IPS-18a (cell line): Measurements from ENCODE around the gene TET1.
A peak's percentile ranks its signal among the peaks of the same experiment; 100 is the strongest.
"Not testable (repeated sequence)": the region's sequence is repeated elsewhere in the genome, so short reads cannot be mapped to it uniquely, and the experiment has no call there.

ENCODE experiments used
- H3K27ac ChIP-seq: one replicate; pipeline ENCODE4 v1.5.1; 2013; ENCODE audit warnings: low read length
- H3K27me3 ChIP-seq: one replicate; pipeline ENCODE4 v1.6.1; 2013; ENCODE audit warnings: mild to moderate bottlenecking, low read length; ENCODE audit not compliant: control insufficient read depth, insufficient read depth
- H3K36me3 ChIP-seq: one replicate; pipeline ENCODE4 v1.6.1; 2013; ENCODE audit warnings: low read depth, low read length; ENCODE audit not compliant: control insufficient read depth
- H3K4me1 ChIP-seq: one replicate; pipeline ENCODE4 v1.6.1; 2013; ENCODE audit warnings: low read depth, low read length; ENCODE audit not compliant: control insufficient read depth
- H3K4me3 ChIP-seq: one replicate; pipeline ENCODE4 v1.5.1; 2013; ENCODE audit warnings: low read length
- H3K9ac ChIP-seq: one replicate; pipeline ENCODE4 v1.6.1; 2013; ENCODE audit warnings: mild to moderate bottlenecking, low read length, moderate library complexity
- H3K9me3 ChIP-seq: one replicate; pipeline ENCODE4 v1.6.1; 2013; ENCODE audit warnings: low read depth, low read length; ENCODE audit not compliant: control insufficient read depth

TET1 gene

DNA sequence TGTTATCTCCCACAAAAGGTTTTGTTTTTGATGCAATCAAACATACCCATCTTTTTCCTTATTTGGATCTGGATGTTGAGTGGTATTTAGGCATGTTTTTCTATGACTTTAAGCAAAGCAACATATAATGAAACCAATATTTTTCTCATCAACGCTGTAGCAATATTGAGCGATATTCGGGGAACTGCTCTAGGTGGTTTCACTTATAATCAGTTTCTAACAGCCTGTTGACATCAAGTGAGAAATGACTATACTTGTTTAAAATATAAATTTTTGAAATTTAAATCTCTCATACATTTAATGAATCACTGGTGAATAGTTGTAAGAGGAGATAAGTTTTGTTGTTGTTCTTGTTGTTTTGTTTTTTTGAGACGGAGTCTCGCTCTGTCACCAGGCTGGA lies 108.1 kb downstream of the TET1 start:
- Histone ChIP-seq H3K9me3 (no peaks in the 10 kb centered on the region), H3K4me1 (no peaks in the 10 kb centered on the region), H3K27me3 (no peaks in the 10 kb centered on the region), H3K27ac (no peak overlapping the region), H3K4me3 (no peak overlapping the region), H3K36me3 (peaks cover 56% of the 10 kb centered on the region), H3K9ac (no peak overlapping the region)

- Histone ChIP-seq H3K36me3 (peaks cover 49% of the 10 kb centered on the region), H3K4me1 (no peaks in the 10 kb centered on the region), H3K9me3 (no peaks in the 10 kb centered on the region), H3K27me3 (no peaks in the 10 kb centered on the region), H3K4me3 (no peak overlapping the region), H3K9ac (no peak overlapping the region), H3K27ac (no peak overlapping the region)
Observed at GRCh38 chr10:68668972-68669371, 108.8 kb downstream of the TET1 start.

GRCh38 chr10:68684413-68684812 lies 124.3 kb downstream of the TET1 start:
- Histone ChIP-seq H3K27ac (no peak overlapping the region), H3K27me3 (no peaks in the 10 kb centered on the region), H3K4me3 (no peak overlapping the region), H3K36me3 (peaks cover 62% of the 10 kb centered on the region), H3K9me3 (no peaks in the 10 kb centered on the region), H3K9ac (no peak overlapping the region), H3K4me1 (no peaks in the 10 kb centered on the region)

GRCh38 chr10:68696018-68696417 lies 135.9 kb downstream of the TET1 start:
- Histone ChIP-seq H3K9me3 (no peaks in the 10 kb centered on the region), H3K27me3 (no peaks in the 10 kb centered on the region), H3K4me3 (no peak overlapping the region), H3K9ac (no peak overlapping the region), H3K27ac (no peak overlapping the region), H3K36me3 (peaks cover 27% of the 10 kb centered on the region), H3K4me1 (no peaks in the 10 kb centered on the region)

DNA sequence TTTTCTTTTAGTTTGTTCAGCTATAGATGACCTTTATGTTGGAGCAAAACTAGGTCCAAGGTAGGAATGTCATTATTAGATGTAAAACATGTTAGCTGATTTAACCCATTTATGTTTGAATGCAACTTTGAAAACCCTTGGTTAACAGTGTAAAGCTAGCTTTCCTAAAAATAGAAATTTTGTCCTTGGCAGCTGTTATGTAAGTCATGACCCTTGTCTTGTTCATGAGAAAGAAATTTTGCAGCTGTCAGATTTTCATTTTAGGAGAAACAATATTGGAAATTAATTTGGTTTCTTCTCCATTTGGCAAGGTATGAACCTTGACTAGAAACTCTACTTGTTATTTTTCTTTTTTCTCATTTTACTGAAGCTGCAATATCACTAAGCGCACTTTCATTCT lies 137.0 kb downstream of the TET1 start:
- no peaks in the 10 kb centered on the region for H3K9me3 ChIP-seq
- no peaks in the 10 kb centered on the region for H3K4me1 ChIP-seq
- no peak overlapping the region for H3K9ac ChIP-seq
- no peaks in the 10 kb centered on the region for H3K27me3 ChIP-seq
- no peak overlapping the region for H3K27ac ChIP-seq
- no peak overlapping the region for H3K4me3 ChIP-seq
- peaks cover 16% of the 10 kb centered on the region for H3K36me3 ChIP-seq

DNA sequence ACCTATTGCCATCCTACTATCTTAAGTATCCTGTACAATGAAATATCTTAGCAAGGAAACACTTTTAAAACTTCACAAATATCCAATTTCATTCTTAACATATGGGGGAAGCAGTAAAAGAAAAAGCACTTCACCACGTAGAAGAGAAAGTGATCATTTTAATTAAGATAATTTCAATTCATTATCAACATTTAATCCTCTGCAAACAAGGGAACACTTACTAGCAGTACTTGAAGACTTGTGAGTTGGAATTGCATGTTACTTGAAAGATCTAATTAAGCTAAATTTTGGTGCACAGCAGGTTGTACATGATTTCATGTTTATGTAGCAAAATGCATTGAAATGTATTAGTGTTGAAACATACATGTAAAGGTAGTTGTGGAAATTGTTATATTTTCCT lies 140.1 kb downstream of the TET1 start:
- no peaks in the 10 kb centered on the region for H3K27me3 ChIP-seq
- H3K9ac ChIP-seq: no peak overlapping the region
- no peaks in the 10 kb centered on the region for H3K4me1 ChIP-seq

DNA sequence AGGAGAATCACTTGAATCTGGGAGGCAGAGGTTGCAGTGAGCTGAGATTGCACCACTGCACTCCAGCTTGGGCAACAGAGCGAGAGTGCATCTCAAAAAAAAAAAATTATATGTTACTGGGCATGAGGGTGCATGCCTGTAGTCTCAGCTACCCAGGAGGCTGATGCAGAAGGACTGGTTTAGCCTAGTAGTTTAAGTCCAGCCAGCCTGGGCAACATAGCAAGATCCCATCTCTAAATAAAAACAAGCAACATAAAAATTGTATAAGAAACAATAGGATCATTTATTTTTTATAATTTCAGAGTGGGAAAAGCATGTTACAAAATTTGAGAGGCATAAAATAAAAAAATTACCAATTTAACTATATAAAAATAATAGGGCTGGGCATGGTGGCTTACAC lies 145.4 kb downstream of the TET1 start:
- Histone ChIP-seq H3K27me3 (no peaks in the 10 kb centered on the region), H3K27ac (no peak overlapping the region), H3K9me3 (no peaks in the 10 kb centered on the region), H3K4me3 (no peak overlapping the region), H3K9ac (no peak overlapping the region), H3K4me1 (no peaks in the 10 kb centered on the region), H3K36me3 (no peaks in the 10 kb centered on the region)

More for the DNA sequence above, 140.1 kb downstream of the TET1 start:
- no peak overlapping the region for H3K4me3 ChIP-seq
- H3K9me3 ChIP-seq: no peaks in the 10 kb centered on the region
- no peaks in the 10 kb centered on the region for H3K36me3 ChIP-seq
- no peak overlapping the region for H3K27ac ChIP-seq

DNA sequence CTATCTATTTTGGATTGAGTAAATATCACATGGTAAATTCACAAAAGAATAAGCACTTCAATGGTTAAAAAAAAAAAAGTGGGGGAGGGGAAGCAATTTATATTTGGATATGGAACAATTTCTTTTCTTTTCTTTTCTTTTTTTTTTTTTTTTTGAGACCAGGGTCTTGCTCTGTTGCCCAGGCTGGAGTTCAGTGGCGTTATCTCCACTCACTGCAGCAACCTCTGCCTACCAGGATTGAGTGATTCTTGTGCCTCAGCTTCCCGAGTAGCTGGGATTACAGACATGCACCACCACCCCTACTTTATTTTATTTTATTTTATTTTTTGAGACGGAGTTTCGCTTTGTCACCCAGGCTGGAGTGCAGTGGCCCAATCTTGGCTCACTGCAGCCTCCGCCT lies 148.8 kb downstream of the TET1 start:
- not testable (repeated sequence) for H3K4me3 ChIP-seq, H3K4me1 ChIP-seq, H3K9me3 ChIP-seq, H3K27ac ChIP-seq, H3K36me3 ChIP-seq, H3K9ac ChIP-seq, H3K27me3 ChIP-seq

GRCh38 chr10:68713065-68713464 lies 152.9 kb downstream of the TET1 start:
- H3K27me3 ChIP-seq, H3K4me1 ChIP-seq, H3K9ac ChIP-seq, H3K4me3 ChIP-seq, H3K27ac ChIP-seq, H3K9me3 ChIP-seq, H3K36me3 ChIP-seq: not testable (repeated sequence)

- Histone ChIP-seq H3K4me1 (no peaks in the 10 kb centered on the region), H3K9me3 (no peaks in the 10 kb centered on the region), H3K27ac (no peak overlapping the region), H3K36me3 (no peaks in the 10 kb centered on the region), H3K4me3 (no peak overlapping the region), H3K27me3 (no peaks in the 10 kb centered on the region), H3K9ac (no peak overlapping the region)
Observed at GRCh38 chr10:68717435-68717834, 157.3 kb downstream of the TET1 start.

GRCh38 chr10:68720793-68721672 lies 160.9 kb downstream of the TET1 start, which contains the start of gene CCAR1:
Gene CCAR1 (plus strand): TSS chr10:68721239. CDS start chr10:68722505, 1,266 bp downstream.
- no peaks in the 10 kb centered on the region for H3K27me3 ChIP-seq
- H3K9me3 ChIP-seq: no peaks in the 10 kb centered on the region
- peak within 1 kb of the TSS; percentile 89 for H3K9ac ChIP-seq
- peaks cover 30% of the 10 kb centered on the region for H3K36me3 ChIP-seq
- no peaks in the 10 kb centered on the region for H3K4me1 ChIP-seq
- peak within 1 kb of the TSS; percentile 91 for H3K4me3 ChIP-seq
- peak within 1 kb of the TSS; percentile 98 for H3K27ac ChIP-seq
